HG02973 (cell line): Measurements from ENCODE around the gene POLR3B.
"Not testable (repeated sequence)": the region's sequence is repeated elsewhere in the genome, so short reads cannot be mapped to it uniquely, and the experiment has no call there.

Source experiments
- ATAC-seq: cut with Tn5 transposase; IDR thresholded peaks from one replicate; pipeline ENCODE4 v1.9.1; 2021; ENCODE audit warnings: moderate library complexity; ENCODE audit not compliant: unreplicated experiment

POLR3B gene

DNA sequence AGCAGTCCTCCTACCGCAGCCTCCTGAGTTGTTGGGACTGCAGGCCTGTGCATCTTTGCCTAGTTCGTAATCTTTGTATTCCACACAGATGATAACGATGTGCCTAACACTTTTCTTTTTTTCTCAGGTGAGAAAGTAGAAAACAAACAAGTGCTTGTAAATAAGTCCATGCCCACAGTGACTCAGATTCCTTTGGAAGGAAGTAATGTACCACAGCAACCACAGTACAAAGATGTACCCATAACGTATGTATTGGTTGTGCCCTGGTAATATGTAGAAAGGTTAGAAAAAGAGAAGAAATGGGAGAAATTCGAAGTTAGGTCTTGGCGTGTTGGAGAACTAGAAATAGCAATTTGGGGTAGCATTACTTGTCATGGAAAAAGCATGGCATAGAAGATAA, 101.6 kb downstream of the POLR3B start:
- ATAC-seq, result no peak

DNA sequence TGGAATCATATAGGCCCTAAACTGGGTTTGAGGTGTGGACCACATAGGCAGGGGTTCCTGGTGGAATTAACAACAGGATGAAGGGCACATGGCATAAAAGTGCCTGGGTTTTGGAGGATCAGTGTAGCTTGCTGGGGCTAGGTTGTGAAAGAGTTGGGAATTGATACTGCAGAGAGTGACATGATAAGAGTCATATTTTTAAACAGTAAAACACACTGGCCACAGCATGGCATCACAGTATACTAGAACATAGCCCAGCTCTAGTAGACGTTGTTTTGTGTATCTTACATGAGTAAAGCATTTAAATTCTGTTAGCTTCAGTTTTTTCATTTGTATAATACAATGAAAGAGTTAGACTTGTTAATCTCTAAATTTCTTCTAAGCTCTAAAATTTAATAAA, 102.0 kb downstream of the POLR3B start:
- no peak for ATAC-seq

DNA sequence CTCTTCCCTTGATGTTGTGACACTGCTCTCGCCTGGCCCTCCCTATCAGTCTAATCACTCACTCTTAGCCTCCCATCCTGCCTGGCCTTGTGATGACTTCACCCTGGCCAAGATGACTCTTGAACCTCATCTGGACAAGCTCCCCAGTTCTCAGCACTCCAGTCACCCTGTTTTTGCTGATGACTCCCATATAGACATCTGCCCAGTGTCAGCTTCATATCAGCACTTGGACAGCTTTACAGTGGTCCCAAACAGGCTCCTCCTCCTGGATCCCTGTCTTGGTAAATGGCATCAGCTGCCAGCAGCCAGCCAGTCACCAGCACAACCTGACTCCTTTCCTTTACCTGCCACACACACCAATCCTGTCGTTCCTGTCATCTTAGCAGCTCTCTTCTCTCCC, 104.2 kb downstream of the POLR3B start:
- ATAC-seq, result no peak

DNA sequence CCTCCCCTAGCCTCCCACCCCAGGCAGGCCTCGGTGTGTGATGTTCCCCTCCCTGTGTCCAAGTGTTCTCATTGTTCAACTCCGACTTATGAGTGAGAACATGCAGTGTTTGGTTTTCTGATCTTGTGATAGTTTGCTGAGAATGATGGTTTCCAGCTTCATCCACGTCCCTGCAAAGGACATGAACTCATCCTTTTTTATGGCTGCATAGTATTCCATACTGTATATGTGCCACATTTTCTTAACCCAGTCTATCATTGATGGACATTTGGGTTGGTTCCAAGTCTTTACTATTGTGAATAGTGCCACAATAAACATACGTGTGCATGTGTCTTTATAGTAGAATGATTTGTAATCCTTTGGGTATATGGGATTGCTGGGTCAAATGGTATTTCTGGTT, 108.1 kb downstream of the POLR3B start:
- not testable (repeated sequence) for ATAC-seq

DNA sequence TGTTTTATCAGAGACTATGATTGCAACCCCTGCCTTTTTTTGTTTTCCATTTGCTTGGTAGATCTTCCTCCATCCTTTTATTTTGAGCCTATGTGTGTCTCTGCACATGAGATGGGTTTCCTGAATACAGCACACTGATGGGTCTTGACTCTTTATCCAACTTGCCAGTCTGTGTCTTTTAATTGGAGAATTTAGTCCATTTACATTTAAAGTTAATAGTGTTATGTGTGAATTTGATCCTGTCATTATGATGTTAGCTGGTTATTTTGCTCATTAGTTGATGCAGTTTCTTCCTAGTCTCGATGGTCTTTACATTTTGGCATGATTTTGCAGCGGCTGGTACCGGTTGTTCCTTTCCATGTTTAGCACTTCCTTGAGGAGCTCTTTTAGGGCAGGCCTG, 118.1 kb downstream of the POLR3B start:
- not testable (repeated sequence) for ATAC-seq

DNA sequence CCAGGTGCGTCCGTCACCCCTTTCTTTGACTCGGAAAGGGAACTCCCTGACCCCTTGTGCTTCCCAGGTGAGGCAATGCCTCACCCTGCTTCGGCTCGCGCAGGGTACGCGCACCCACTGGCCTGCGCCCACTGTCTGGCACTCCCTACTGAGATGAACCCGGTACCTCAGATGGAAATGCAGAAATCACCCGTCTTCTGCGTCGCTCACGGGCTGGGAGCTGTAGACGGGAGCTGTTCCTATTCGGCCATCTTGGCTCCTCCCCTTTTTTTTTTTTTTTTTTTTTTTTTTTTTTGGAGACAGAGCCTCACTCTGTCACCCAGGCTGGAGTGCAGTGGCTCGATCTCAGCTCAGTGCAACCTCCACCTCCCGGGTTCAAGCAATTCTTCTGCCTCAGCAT, 120.1 kb downstream of the POLR3B start:
- ATAC-seq, result not testable (repeated sequence)

DNA sequence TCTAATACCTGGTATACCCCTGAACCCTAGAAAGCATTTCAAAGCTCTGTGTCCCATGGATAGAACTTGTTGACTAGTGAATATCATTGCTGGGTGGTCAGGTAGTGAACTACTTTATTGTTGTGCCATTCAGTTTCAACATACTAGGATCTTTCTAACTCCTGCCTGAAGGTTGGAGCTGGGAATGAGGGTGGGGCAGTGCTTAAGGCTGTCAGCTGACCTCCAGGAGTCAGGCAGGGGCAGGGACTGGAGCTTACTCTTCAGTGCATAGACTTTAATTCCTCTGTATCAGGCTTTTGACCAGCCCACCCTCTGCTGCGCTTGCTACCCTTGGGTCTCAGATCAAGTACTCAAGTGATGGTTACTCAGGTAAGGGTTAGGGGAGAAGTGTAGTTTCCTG, 122.7 kb downstream of the POLR3B start:
- ATAC-seq, result no peak

DNA sequence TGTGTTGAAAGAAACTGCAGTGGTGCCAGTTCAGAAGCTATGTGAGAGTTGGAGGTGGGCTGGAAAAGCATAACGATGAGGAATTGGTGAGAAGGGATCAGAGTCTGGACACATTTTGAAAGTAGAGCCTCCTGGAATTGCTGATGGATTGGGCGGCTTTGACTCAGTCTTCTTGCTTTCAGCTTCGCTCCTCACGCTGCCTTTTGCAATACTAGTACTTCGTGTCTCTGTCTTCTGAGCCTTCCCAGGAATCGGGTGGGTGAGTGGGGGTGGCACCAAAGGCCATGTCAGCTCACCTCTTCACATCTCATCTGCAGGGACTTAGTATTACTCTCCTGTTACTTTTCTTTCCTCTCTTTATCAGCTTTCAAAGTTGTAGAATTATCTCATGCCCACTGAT, 123.7 kb downstream of the POLR3B start:
- no peak for ATAC-seq

DNA sequence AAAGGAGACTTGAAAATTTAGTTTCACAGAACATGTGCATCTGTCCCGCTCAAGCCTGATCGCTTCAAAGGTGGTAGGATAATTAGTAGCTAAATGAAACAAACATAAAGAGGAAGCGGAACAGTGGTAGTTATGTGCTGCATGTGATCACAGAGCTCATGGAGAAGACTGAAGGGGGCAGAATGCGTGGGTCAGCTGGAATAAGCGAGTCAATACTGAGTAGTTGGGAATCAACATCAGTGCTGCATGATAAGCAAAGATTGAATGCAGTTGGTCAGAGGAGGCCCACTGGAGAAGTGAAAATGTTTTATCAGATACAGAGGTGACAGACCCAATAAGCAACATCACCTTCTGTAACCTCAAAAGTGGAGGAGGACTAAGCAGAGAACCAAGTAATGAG, 130.1 kb downstream of the POLR3B start:
- ATAC-seq, result no peak

DNA sequence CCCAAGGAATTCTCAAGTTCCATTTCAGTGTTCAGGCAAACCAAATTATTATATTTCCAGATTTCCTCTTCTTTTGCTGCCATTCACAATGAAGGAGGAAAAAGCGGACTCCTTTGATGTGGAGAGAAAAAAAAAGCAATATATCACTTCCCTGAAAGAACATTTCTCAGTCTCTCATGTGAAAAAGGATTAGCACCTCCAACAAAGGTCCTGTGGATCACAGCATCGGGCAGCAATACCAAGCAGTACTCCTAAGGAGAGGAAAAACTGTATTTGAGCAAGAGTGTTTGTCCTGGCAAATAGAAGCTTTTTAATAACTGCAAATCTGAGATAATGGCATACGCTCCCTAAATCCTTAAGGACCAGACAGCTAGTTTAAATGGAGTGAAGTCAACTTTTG, 131.3 kb downstream of the POLR3B start:
- no peak for ATAC-seq

DNA sequence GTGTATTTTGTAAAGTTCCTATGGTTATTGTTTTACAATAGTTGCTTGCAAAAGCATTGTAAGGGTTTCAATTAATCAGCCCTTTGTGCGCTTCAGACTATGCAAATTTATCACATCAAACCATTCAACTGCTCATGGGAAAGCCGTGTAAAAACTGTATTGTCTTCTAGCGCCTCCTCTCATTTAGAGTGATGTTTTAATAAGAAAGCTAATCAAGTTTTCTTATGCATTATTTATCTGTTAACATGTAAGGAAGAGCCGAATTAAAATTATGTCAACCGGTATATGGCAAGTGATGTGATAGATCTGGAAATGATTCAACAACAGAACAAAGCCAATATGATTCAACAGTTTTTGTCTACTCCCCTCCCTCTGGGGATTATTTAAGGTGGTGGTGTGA, 132.7 kb downstream of the POLR3B start:
- ATAC-seq, result no peak

DNA sequence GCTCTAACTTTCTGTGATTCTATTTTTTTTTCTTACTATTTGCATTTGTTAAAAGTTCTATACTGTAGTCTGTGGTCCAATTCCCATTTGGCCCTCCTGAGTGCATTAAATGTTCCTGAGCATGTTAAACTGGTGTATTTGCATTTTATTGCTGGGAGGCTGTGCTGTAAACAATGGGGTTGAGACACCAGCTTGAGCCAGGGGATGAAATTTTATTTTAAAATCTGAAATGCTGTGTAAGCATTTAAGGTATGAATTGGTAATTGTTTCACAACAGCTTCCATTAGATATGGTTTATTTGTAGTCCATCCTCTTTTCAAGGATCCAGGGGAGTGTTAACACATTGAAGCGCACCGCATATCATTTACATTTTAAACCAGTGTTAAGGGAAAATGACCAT, 135.3 kb downstream of the POLR3B start:
- no peak for ATAC-seq

DNA sequence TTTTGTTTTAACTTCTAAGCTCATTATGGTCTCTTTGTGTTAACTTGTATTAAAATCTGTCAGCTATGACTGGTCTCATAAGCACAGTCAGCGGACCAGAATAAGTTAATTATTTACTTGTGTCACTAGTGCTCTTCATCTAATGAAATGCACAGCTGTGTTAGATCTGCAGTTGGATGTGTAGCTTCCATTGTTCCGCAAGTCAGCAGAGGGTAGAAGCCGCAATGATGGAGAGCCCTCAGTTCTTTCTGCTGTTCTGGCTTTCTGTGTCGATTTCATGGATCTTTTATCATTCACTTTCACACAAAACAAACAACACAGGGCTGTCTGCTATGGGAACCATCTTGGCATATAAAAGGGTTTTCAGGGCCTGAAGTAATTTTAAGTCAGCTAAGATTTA, 136.0 kb downstream of the POLR3B start:
- ATAC-seq, result no peak

DNA sequence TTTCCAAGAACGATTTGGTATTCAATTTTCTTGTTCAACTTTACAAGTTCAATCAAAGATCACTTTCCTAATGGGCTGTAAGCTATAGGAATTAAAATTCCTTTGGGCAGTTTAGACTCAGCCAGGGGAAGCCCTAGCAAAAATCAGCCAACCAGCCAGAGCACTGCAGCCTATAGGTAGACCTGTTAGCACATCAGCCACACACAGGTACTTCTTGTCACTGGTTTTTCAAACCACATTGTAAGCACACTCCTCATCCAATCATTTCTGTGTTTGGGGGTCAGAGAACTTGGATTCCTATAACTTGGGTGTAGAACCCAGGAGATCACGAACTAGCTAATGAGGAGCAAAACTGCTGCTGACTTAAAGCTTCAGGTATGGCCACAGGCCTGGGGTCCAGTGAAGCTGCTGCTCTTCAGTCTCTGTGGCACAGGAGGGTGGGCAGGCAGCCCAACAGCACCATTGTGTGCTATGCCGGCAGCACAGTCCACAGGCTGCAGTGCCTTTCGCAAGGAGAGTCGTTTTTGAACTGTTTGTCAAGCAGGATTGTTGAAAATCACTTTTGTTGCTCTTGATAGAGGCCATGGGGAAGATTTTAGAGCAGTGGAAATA, 137.9 kb downstream of the POLR3B start:
- no peak for ATAC-seq

DNA sequence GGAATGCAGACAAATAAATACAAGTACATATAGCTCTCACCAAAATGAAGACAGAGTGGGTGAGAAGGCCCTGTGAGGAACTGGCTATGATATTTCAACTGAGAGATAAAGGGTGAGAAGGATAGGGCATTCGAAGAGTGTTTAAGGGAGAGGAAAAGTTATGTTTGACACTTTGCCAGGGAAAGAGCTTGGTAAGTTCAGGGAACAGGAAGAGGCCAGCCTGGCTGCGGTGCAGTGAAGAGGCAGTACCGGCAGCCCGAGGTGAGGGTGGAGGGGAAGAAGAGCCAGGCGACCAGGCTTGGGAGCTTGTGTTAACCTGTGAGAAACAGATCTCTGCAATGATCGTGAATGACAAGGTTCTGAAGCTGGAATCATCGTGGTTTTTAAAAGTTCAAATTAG, 140.5 kb downstream of the POLR3B start:
- ATAC-seq, result no peak

DNA sequence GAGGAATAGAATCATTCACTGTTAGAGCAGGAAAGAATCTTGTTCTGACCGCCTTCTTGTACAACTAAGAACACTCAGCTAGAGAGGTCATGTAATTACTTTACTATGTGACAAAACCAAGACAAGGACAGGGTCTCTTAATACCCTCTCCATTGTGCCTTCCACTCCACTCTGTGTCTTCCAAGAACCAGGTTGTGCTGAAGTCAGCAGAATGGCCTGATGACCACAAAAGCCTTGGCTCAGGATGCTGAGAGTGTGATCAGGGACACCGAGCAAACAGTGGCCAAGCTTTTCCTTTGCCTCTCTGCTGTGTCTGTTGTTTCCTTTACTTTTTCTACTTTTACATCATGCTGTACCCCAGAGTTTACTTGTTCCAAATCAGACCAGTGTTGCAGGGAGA, 142.1 kb downstream of the POLR3B start:
- no peak for ATAC-seq

DNA sequence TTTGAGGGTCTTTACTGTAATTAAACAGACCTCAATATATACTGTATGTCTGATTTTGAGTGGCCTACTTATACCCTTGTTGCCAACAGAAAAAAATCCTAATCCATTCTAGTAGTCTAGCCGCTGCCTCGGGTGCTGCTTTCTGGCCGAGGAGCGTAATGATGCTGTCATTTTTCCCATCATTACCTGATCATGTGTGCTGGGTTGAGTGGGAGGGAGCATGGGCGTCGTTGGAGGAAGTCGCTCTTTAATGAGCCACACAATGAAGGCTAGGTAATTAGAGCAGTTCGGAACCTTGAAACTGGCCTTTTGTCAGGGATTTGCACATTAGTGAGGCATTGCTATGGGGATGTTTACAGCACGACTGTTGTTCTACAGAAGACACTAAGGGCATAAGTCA, 149.1 kb downstream of the POLR3B start:
- no peak for ATAC-seq

DNA sequence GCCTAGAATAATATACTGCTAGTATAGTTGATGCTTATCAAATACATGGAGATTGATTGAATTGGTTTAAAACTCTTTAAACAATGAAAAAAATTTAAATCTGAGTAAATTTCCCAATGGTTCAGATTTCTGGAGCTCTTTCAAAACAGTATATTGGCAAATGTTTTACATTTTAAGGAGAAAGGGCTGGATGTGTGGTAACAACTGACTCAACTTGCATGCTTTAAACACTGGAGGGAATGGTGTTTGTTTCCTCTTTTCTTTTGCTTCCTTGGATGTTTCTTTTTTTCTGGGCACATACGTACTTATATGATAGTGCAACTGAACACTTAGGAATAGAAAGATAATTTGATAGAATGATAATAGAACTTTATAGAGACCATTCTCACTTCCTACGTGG, 151.4 kb downstream of the POLR3B start:
- no peak for ATAC-seq

DNA sequence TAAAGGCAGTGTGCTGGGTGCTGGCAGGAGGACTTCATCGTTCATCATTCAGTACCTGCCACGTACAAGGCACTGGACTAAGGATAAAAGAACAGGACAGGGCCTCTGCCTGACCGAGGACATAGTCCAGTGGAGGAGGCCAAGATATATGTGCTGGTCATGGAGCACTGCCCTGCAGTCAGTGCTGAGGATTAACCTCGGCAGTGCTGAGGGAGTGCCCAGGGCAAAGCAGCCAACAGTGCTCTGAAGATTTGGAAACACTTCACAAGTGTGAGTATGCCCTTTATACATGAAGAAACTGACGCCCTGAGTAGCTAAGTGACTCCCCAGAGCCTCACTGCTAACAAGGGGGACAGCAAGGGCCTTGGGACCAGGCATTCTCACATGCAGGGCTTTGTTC, 153.8 kb downstream of the POLR3B start:
- ATAC-seq, result no peak

DNA sequence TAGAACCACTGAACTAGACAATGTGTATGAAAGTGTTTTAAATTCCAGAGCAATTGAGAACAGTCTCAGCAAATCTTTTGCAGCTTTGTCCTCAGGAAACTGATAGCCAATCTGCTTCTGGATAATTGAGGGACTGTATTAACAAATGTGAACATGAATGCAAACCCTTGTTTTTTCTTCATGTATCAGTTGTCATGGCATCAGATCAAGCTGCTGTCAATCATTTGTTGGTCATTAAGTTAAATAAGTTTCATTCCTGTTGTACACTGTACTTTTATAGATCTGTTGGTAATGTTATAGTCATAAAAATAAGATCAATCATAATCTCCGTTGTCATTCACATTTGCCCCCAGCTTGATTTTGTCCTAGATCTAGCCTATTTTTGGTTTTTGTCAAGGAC, 159.8 kb downstream of the POLR3B start:
- no peak for ATAC-seq

DNA sequence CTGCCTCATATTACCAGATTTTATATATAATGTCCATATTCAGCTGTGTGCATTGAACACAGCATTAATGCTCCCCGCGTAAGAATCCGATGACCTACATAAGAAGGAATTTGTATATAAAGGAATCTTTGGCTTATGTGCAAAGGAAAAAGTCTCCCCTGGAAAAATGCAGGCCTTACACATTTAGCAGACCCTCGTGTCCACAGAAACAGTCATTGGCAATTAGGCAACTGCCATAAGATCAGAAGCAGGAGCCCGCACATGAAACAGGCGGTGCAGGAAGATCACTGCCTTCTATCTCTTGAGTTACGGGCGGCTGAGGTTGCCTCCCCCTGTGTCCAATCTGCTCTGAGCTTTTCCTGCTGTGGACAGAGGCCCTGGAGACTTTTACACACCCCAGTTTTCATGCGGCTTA, 162.1 kb downstream of the POLR3B start:
- no peak for ATAC-seq

DNA sequence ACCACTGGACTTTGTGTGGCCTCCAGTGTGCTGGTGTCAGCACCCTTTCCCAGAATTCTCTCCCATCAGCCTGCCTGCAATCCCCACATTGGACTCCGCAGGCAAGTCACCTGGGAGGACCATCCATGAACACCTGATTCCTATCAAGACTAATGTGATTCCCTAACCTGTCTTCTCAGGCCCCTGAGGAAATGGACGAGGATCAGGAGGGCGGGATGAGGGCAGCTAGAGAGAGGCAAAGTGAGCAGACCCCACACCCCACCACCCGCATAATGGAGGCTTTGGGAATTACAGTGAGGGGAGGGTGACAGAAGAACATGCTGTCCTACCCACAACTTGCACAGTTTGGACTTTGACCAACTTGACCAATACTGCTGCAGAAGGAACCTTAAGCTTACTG, 164.4 kb downstream of the POLR3B start:
- ATAC-seq, result no peak

DNA sequence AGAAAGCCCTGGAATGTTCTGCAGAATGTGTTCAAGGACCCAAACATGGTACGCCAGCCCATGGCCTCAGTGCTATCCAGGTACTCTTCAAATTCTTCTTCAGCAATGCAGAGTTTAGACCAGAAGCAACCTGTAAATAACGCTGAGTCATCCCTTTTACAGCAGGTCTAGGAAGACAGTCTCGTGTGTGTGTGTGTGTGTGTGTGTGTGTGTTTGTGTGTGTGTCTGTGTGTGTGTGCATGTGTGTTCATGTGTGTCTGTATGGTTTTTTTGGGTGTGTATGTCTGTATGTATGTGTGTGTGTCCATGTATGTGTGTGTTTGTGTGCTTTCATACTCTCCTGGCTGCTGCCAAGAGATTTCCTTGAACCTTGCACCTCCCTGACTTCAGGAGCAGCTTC, 165.2 kb downstream of the POLR3B start:
- ATAC-seq, result no peak

DNA sequence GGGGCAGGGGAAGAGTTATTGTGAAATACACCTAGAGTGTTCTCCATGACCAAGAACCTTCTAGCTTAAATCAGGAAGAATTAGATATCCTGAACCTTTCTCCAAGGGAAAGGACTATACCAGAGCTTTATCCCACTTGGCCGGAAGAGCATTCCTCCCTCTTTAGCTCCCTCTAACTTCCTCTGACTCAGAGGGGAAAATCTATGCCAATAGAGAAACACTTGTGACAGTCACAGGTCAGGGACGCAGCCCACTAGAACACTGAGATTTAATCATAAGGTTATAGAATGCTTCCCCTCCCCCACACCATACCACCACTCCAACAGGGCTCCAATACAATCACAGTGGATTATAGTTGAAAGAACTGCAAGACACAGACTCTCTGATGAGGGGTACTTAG, 169.8 kb downstream of the POLR3B start:
- ATAC-seq, result no peak
